Retinal pigment epithelial cell (primary cell): ENCODE results near the gene WDFY3.
"Not testable (repeated sequence)": the region's sequence is repeated elsewhere in the genome, so short reads cannot be mapped to it uniquely, and the experiment has no call there.

Experiments
- DNase-seq: peaks from one replicate; pipeline ENCODE4 v3.0.0-alpha.2; 2010; ENCODE audit warnings: low read depth
- H3K4me3 ChIP-seq: 2 replicates; pipeline ENCODE4 v1.5.1; 2011; ENCODE audit warnings: mild to moderate bottlenecking, low read length, control low read depth, moderate library complexity
- TF ChIP-seq, protein P1 (sequence below): conservative IDR thresholded peaks from 2 replicates; pipeline ENCODE4 v1.5.1; 2011; ENCODE audit warnings: low read depth, low read length, control low read depth, inconsistent platforms

The WDFY3 gene

DNA sequence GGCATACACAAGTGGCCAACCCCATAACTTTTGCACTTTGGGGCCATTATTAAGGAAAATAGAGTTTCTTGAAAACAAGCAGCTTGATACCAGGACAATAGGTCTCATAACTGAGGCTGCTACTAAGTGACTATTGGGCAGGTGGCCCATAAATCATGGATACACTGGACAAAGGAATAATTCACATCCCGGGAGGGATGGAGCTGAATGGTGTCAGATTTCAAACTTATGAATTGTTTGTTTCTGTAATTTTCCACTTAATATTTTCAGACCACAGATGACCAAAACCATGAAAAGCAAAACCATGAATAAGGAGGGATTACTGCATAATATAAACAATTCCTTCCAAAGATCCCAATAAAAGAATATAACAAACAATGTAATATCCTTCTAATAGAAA lies 114.4 kb downstream of the WDFY3 start:
- peak; percentile 14 for DNase-seq
- TF ChIP-seq, protein P1, sequence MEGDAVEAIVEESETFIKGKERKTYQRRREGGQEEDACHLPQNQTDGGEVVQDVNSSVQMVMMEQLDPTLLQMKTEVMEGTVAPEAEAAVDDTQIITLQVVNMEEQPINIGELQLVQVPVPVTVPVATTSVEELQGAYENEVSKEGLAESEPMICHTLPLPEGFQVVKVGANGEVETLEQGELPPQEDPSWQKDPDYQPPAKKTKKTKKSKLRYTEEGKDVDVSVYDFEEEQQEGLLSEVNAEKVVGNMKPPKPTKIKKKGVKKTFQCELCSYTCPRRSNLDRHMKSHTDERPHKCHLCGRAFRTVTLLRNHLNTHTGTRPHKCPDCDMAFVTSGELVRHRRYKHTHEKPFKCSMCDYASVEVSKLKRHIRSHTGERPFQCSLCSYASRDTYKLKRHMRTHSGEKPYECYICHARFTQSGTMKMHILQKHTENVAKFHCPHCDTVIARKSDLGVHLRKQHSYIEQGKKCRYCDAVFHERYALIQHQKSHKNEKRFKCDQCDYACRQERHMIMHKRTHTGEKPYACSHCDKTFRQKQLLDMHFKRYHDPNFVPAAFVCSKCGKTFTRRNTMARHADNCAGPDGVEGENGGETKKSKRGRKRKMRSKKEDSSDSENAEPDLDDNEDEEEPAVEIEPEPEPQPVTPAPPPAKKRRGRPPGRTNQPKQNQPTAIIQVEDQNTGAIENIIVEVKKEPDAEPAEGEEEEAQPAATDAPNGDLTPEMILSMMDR = no peak
- H3K4me3 ChIP-seq = no peak overlapping the region

DNA sequence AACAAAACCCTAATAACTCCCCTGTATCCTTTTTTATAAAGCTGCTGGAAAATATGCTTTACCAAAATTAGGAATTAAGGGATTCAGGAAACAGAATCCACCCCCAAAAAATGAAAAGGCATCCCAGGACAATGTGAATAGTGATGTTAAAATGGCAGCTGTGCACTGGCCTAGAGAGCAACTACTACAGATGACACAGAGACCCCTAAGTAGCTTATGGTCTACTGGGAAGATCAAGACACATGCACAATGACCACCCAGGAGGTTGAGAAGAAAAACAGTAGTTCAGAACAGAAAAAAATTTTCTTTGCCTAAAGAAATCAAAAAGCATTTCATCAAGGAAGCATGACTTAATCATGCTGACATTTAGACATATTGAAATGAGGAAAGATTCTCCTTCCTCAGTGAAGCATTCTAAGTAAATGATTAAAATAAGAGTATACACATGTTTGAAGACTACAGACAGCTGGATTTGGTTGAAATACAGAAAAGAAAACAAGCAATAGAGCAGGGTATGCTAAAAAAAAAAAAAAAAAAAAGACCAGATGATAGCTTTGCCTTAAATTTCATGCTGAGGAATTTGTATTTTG lies 117.3 kb downstream of the WDFY3 start:
- H3K4me3 ChIP-seq = no peak overlapping the region
- TF ChIP-seq, protein P1 = no peak
- DNase-seq = no peak

DNA sequence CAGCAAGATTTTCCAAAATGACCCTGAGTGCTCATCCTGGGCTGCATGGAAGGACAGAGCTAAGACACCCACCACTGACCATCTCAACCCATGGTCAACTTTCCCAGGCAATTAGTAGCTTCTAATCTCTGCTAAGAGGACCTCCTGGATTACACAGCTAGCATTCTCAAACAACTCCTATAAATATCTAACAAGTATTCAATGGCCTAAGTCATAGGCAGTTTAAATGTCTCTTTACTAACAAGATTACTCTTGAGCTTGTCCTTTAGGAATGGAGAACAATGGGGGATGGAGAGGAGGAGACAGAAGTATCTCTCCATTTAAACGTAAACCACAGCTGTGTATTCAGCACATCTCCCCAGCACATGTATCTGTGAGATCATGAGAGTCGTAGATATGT lies 118.1 kb downstream of the WDFY3 start:
- TF ChIP-seq, protein P1 = no peak
- no peak for DNase-seq
- H3K4me3 ChIP-seq = no peak overlapping the region

DNA sequence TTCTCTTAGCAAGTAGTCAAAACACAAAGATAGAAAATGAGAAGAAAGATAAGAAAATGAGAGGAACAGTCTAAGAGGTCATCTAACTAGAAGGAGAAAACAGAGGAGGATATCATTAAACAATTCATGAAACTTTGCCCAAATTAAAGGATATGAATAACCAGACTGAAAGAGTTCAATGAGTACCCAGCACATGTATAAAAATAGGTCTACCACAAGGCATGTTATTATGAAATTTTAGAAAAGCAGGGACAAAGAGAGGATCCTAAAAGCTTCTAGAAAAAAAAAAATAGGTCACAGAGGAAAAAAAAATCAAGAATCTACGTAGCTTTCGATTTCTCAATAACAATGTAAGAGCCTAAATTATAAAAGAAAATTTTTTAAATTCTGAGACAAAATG lies 118.5 kb downstream of the WDFY3 start:
- TF ChIP-seq, protein P1 = no peak
- DNase-seq = no peak
- no peak overlapping the region for H3K4me3 ChIP-seq

DNA sequence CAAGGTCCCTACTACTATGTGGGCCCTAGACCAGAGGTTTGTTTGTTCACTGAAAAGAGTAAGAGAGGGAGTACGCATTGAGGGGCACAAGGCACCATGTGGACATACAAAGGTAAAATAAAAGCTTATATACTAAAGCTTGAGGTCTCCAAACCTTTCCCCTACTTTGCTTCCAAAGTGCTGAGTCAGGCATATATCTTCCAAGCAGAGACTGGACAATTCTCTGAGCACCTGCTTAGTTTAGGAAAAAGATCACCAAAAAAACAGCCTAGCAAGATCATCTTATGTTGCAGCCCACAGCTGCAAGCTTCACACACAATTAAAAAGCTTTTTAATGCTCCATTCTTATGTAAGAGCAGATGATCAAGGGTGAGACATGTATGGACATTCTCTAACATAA lies 119.5 kb downstream of the WDFY3 start:
- DNase-seq = no peak
- TF ChIP-seq, protein P1 = no peak
- no peak overlapping the region for H3K4me3 ChIP-seq

DNA sequence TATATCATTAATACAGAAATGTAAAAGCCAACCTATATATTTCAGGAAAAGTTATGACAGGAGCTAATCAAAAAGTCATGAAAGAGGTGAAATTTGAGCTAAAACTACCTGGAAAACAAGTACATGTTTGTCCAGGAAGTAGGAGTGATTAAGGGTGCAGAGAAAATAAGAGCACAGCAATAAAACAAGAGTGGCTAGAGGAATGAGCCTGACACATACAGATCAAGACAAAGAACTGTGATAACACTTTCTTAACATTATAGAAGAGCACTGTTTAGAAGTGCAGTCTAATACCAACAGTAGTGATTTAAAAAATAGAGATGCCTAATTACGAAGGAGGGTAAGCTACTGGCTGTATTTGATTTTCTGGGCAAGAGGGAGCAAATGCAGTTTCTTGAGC lies 125.1 kb downstream of the WDFY3 start:
- no peak overlapping the region for H3K4me3 ChIP-seq
- no peak for DNase-seq
- TF ChIP-seq, protein P1 = no peak

DNA sequence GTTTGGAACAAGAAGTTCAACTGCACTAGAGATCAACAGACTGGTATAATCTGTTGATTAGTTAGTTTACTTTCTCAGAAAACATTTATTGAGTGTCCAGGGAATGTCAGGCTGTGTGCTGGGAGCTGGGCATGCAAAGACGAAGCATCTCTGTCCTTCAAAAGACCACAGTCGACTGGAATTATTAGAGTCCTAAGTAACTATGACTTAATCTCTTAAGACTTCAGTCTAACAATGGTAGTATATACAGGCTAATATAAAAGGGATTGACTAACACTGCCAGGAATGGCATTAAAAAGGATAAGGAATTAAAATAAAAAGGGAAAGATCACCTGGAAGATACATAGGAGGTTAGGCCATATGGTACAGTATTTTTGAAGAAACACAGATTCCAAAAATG lies 128.7 kb downstream of the WDFY3 start:
- TF ChIP-seq, protein P1 = no peak

DNA sequence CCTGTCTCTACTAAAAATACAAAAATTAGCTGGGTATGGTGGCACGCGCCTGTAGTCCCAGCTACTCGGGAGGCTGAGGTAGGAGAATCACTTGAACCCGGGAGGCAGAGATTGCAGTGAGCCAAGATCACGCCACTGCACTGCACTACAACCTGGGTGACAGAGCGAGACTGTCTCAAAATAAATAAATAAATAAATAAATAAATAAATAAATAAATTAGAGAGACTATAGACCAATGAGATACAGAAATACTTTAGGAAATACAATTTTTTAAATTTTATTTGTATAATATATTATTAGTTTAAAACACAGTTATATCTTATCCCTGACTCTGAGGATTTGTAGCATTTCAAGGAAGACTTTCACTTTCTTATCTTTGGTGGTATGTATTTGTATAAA lies 136.9 kb downstream of the WDFY3 start:
- DNase-seq, H3K4me3 ChIP-seq: not testable (repeated sequence)

More for the DNA sequence above, 128.7 kb downstream of the WDFY3 start:
- H3K4me3 ChIP-seq = no peak overlapping the region
- DNase-seq = no peak
